IMR-90 (cell line): Measurements from ENCODE around the gene SLC12A4. TPM values are rescaled to one million over a fixed set of nuclear protein-coding genes. Genes with fewer than 3 reads are reported as not detected.

Experiments used
- ATAC-seq: fragments of 200-7000 bp; cut with Tn5 transposase; 2 replicates; pipeline ENCODE4 v1.9.1; 2020; ENCODE audit warnings: low read depth, mild to moderate bottlenecking, moderate library complexity
- BruUV-seq: library from RNA; stranded (reverse); fragments of 400-500 nt; replicated peaks from 2 replicates; lab custom pipeline; 2021; lab: Mats Ljungman, UMichigan
- CTCF ChIA-PET: fragments of 300-600 bp; formaldehyde crosslinking; extraction: SDS; loops from one replicate; lab custom pipeline; 2021; ENCODE audit warnings: antibody characterized with exemption; lab: Yijun Ruan, JAX
- POLR2A ChIA-PET: fragments of 300-600 bp; sonication (Branson Sonifier 250); formaldehyde crosslinking; loops from one replicate; lab custom pipeline; 2022; ENCODE audit warnings: antibody characterized with exemption; ENCODE audit not compliant: unreplicated experiment; lab: Charles Lee
- DNase-seq: peaks from one replicate; pipeline ENCODE4 v3.0.0; 2013
- H2AFZ ChIP-seq: replicated peaks from 2 replicates; pipeline ENCODE3; 2013; ENCODE audit warnings: low read length, mild to moderate bottlenecking; ENCODE audit not compliant: poor library complexity
- H2AK5ac ChIP-seq: 2 replicates; pipeline ENCODE4 v1.6.1; 2013; ENCODE audit warnings: low read depth, low read length, inconsistent platforms
- H2AK9ac ChIP-seq: replicated peaks from 2 replicates; pipeline ENCODE3; 2013; ENCODE audit warnings: mild to moderate bottlenecking, low read depth, low read length, moderate library complexity; ENCODE audit not compliant: poor library complexity
- H2BK120ac ChIP-seq: 2 replicates; pipeline ENCODE4 v1.6.1; 2013; ENCODE audit warnings: low read depth, low read length, inconsistent platforms
- H2BK15ac ChIP-seq: 3 replicates; pipeline ENCODE4 v1.6.1; 2013; ENCODE audit warnings: low read depth, low read length, inconsistent platforms
- H2BK20ac ChIP-seq: 2 replicates; pipeline ENCODE4 v1.6.1; 2013; ENCODE audit warnings: low read depth, mild to moderate bottlenecking, inconsistent platforms, low read length, moderate library complexity
- H2BK5ac ChIP-seq: 2 replicates; pipeline ENCODE4 v1.6.1; 2013; ENCODE audit warnings: mild to moderate bottlenecking, low read depth, low read length, inconsistent platforms; ENCODE audit not compliant: poor library complexity, severe bottlenecking
- H3K14ac ChIP-seq: replicated peaks from 2 replicates; pipeline ENCODE4 v1.6.1; 2013; ENCODE audit warnings: low read depth, low read length, inconsistent platforms
- H3K18ac ChIP-seq: 2 replicates; pipeline ENCODE4 v1.6.1; 2013; ENCODE audit warnings: low read depth, low read length, control low read depth
- H3K23ac ChIP-seq: 2 replicates; pipeline ENCODE4 v1.6.1; 2013; ENCODE audit warnings: low read depth, low read length, inconsistent platforms
- H3K27ac ChIP-seq: 2 replicates; pipeline ENCODE4 v1.5.1; 2013; ENCODE audit warnings: mild to moderate bottlenecking, control low read depth, low read length; ENCODE audit not compliant: insufficient read depth
- H3K27me3 ChIP-seq: 2 replicates; pipeline ENCODE4 v1.6.1; 2013; ENCODE audit warnings: low read length; ENCODE audit not compliant: control insufficient read depth, insufficient read depth
- H3K36me3 ChIP-seq: 2 replicates; pipeline ENCODE4 v1.6.1; 2013; ENCODE audit warnings: low read length, mixed read lengths; ENCODE audit not compliant: control insufficient read depth, insufficient read depth
- H3K4ac ChIP-seq: 2 replicates; pipeline ENCODE4 v1.6.1; 2013; ENCODE audit warnings: low read depth, low read length, inconsistent platforms
- H3K4me1 ChIP-seq: 2 replicates; pipeline ENCODE4 v1.6.1; 2013; ENCODE audit warnings: low read length, mixed read lengths; ENCODE audit not compliant: control insufficient read depth, insufficient read depth
- H3K4me2 ChIP-seq: 2 replicates; pipeline ENCODE4 v1.6.1; 2013; ENCODE audit warnings: low read depth, mild to moderate bottlenecking, control low read depth, low read length, moderate library complexity
- H3K4me3 ChIP-seq: 2 replicates; pipeline ENCODE4 v1.5.1; 2013; ENCODE audit warnings: low read depth, mild to moderate bottlenecking, control low read depth, low read length, moderate library complexity; ENCODE audit not compliant: insufficient read depth
- H3K56ac ChIP-seq: 2 replicates; pipeline ENCODE4 v1.6.1; 2013; ENCODE audit warnings: low read length, inconsistent platforms; ENCODE audit not compliant: insufficient read depth; ENCODE audit errors: extremely low read depth
- H3K79me1 ChIP-seq, 2 experiments: 2 replicates each; pipeline ENCODE4 v1.6.1; 2013; ENCODE audit warnings: low read length in 2 of 2, inconsistent platforms in 1 of 2, low read depth in 1 of 2
- H3K9ac ChIP-seq: 2 replicates; pipeline ENCODE4 v1.6.1; 2013; ENCODE audit warnings: low read depth, low read length, control low read depth
- H3K9me1 ChIP-seq: 2 replicates; pipeline ENCODE4 v1.6.1; 2013; ENCODE audit warnings: low read length, inconsistent platforms; ENCODE audit not compliant: insufficient read depth
- H3K9me3 ChIP-seq: 2 replicates; pipeline ENCODE4 v1.6.1; 2013; ENCODE audit warnings: low read length; ENCODE audit not compliant: control insufficient read depth, insufficient read depth
- H4K20me1 ChIP-seq: 2 replicates; pipeline ENCODE4 v1.6.1; 2013; ENCODE audit warnings: low read length, inconsistent platforms; ENCODE audit not compliant: insufficient read depth
- H4K5ac ChIP-seq: 2 replicates; pipeline ENCODE4 v1.6.1; 2013; ENCODE audit warnings: mild to moderate bottlenecking, low read depth, low read length, control low read depth
- H4K8ac ChIP-seq, 2 experiments: 2 replicates each; pipeline ENCODE4 v1.6.1; 2013; ENCODE audit warnings: low read depth in 2 of 2, low read length in 2 of 2, control low read depth in 1 of 2, inconsistent platforms in 1 of 2
- H4K91ac ChIP-seq: 2 replicates; pipeline ENCODE4 v1.6.1; 2013; ENCODE audit warnings: low read depth, low read length, inconsistent platforms; ENCODE audit not compliant: insufficient read depth
- BHLHE40 ChIP-seq: fragments of 150-350 bp; IDR thresholded peaks from 2 replicates; pipeline ENCODE4 v1.6.1; 2016; ENCODE audit warnings: mild to moderate bottlenecking, low read depth, low read length
- CEBPB ChIP-seq: IDR thresholded peaks from 2 replicates; pipeline ENCODE4 v1.6.1; 2012; ENCODE audit warnings: low read depth, low read length, improper control_type of control experiment
- CHD1 ChIP-seq: IDR thresholded peaks from 2 replicates; pipeline ENCODE4 v1.6.1; 2012; ENCODE audit warnings: low read depth, low read length, improper control_type of control experiment
- FOS ChIP-seq: fragments of 150-350 bp; IDR thresholded peaks from 2 replicates; pipeline ENCODE4 v1.6.1; 2016; ENCODE audit warnings: low read depth, low read length
- MAFK ChIP-seq: IDR thresholded peaks from 2 replicates; pipeline ENCODE4 v1.6.1; 2012; ENCODE audit warnings: low read depth, low read length, improper control_type of control experiment
- MAZ ChIP-seq: IDR thresholded peaks from 2 replicates; pipeline ENCODE4 v1.6.1; 2012; ENCODE audit warnings: low read depth, mild to moderate bottlenecking, low read length, improper control_type of control experiment, moderate library complexity, borderline replicate concordance
- MXI1 ChIP-seq: IDR thresholded peaks from 2 replicates; pipeline ENCODE4 v1.6.1; 2012; ENCODE audit warnings: low read depth, mild to moderate bottlenecking, low read length, moderate library complexity, borderline replicate concordance
- NFE2L2 ChIP-seq: fragments of 150-350 bp; IDR thresholded peaks from 2 replicates; pipeline ENCODE4 v1.6.1; 2016; ENCODE audit warnings: low read depth, mild to moderate bottlenecking, low read length
- POLR2A ChIP-seq: IDR thresholded peaks from 2 replicates; pipeline ENCODE4 v1.6.1; 2012; ENCODE audit warnings: mild to moderate bottlenecking, low read depth, low read length
- RAD21 ChIP-seq: IDR thresholded peaks from 2 replicates; pipeline ENCODE4 v1.6.1; 2012; ENCODE audit warnings: low read length, improper control_type of control experiment
- RCOR1 ChIP-seq: IDR thresholded peaks from 2 replicates; pipeline ENCODE4 v1.6.1; 2012; ENCODE audit warnings: mild to moderate bottlenecking, low read length, improper control_type of control experiment; ENCODE audit not compliant: insufficient replicate concordance
- RFX5 ChIP-seq: IDR thresholded peaks from 2 replicates; pipeline ENCODE4 v1.8.0; 2012; ENCODE audit warnings: low read depth, mild to moderate bottlenecking, low read length, moderate library complexity
- SMC3 ChIP-seq: fragments of 150-350 bp; IDR thresholded peaks from 2 replicates; pipeline ENCODE4 v1.6.1; 2016; ENCODE audit warnings: low read depth, mild to moderate bottlenecking, antibody characterized with exemption, low read length, moderate library complexity
- USF2 ChIP-seq: fragments of 150-350 bp; IDR thresholded peaks from 2 replicates; pipeline ENCODE4 v1.6.1; 2017; ENCODE audit warnings: mild to moderate bottlenecking, antibody characterized with exemption, low read length, low read depth
- WGBS, 2 experiments: methylation state at CpG; one replicate each; pipeline versions ENCODE4 v1.1.5 to v1.1.7; 2013; ENCODE audit warnings: missing lambda C conversion rate in 2 of 2; ENCODE audit not compliant: insufficient read length in 1 of 2; ENCODE audit errors: extremely low coverage in 2 of 2; 5-methylcytosine and 5-hydroxymethylcytosine counted together
- dilution Hi-C: fragments of 300-500 bp; cut with HindIII; formaldehyde crosslinking; loops from one replicate; pipeline ENCODE4 v1.14.3; 2018; ENCODE audit warnings: low sequenced_read_pairs; ENCODE audit not compliant: unreplicated experiment
- in situ Hi-C: fragments of 300-500 bp; cut with MboI; formaldehyde crosslinking; loops from 3 replicates; pipeline ENCODE4 v1.14.3; 2019; ENCODE audit warnings: low sequenced_read_pairs, inconsistent platforms, mixed read lengths
- intact Hi-C: fragments of 100-400 bp; cut with micrococcal nuclease; formaldehyde crosslinking; loops from 2 replicates; pipeline ENCODE4 v1.10.0; 2022
- polyA plus RNA-seq, 3 experiments: library from polyadenylated mRNA; depleted of rRNA; stranded (reverse); fragments of >200 nt; gene quantifications; 2 replicates each; pipeline ENCODE4 v1.2.3, GENCODE V29; 2012; ENCODE audit warnings: low replicate concordance in 1 of 3
- total RNA-seq: library from RNA; depleted of rRNA; stranded (reverse); fragments of >200 nt; gene quantifications from 2 replicates; pipeline ENCODE4 v1.2.3, GENCODE V29; 2012
- TF ChIP-seq, protein P1 (sequence below): conservative IDR thresholded peaks from 2 replicates; pipeline ENCODE4 v1.5.1; 2012; ENCODE audit warnings: mild to moderate bottlenecking, low read depth, low read length, improper control_type of control experiment
- TF ChIP-seq, protein P2 (sequence below): fragments of 150-350 bp; IDR thresholded peaks from 2 replicates; pipeline ENCODE4 v1.6.1; 2016; ENCODE audit warnings: low read depth, mild to moderate bottlenecking, low read length, moderate library complexity, borderline replicate concordance

Gene SLC12A4
- total and polyA plus RNA-seq, 2 of the 4 experiments (the other 2 are of a cell fraction): 36.6 to 132 TPM

- intact Hi-C loops: no loop called here
- Histone ChIP-seq H4K20me1 (no peaks in the 10 kb centered on the region), H2AK9ac (no peak overlapping the region), H3K27me3 (no peaks in the 10 kb centered on the region), H4K5ac (0 out of 2 replicates have a peak overlapping the region, but pooled peaks have one; percentile 13), H3K4me1 (peaks cover 5% of the 10 kb centered on the region), H2AFZ (peak overlapping the region; percentile 63), H3K27ac (no peak overlapping the region), H2AK5ac (no peak overlapping the region; the same call in 1 of the 2 replicates), H3K9ac (0 out of 2 replicates have a peak overlapping the region, but pooled peaks have one; percentile 19), H2BK20ac (peak overlapping the region; percentile 18; the same call in 1 of the 2 replicates), H2BK120ac (peak overlapping the region; percentile 6; the same call in 1 of the 2 replicates), H3K56ac (no peak overlapping the region), H3K23ac (peak overlapping the region; percentile 23), H4K8ac (peak overlapping the region; percentile 11 to 26; a peak in 2 of 4 replicates), H3K18ac (no peak overlapping the region), H3K4me3 (no peak overlapping the region), H2BK15ac (0 out of 3 replicates have a peak overlapping the region, but pooled peaks have one; percentile 14), H2BK5ac (no peak overlapping the region), H3K79me1 (no peaks in the 10 kb centered on the region), H3K9me1 (peaks cover 14% of the 10 kb centered on the region), H3K4ac (peak overlapping the region; percentile 46; the same call in 1 of the 2 replicates), H4K91ac (peak overlapping the region; percentile 8; the same call in 1 of the 2 replicates), H3K4me2 (no peak overlapping the region), H3K9me3 (no peaks in the 10 kb centered on the region), H3K36me3 (no peaks in the 10 kb centered on the region), H3K14ac (peak overlapping the region; percentile 52; the same call in 1 of the 2 replicates)
- ATAC-seq: no peak
- DNase-seq: no peak
- dilution Hi-C loops: no loop called here
- ChIA-PET CTCF (no interaction called here), POLR2A (no interaction called here)
- TF ChIP-seq BHLHE40 (no peak), RCOR1 (no peak), USF2 (no peak), CHD1 (no peak), POLR2A (no peak), SMC3 (no peak), NFE2L2 (no peak), MAZ (no peak), FOS (no peak), RAD21 (no peak), MAFK (no peak), RFX5 (no peak), CEBPB (no peak), MXI1 (no peak)
- TF ChIP-seq, protein P1, sequence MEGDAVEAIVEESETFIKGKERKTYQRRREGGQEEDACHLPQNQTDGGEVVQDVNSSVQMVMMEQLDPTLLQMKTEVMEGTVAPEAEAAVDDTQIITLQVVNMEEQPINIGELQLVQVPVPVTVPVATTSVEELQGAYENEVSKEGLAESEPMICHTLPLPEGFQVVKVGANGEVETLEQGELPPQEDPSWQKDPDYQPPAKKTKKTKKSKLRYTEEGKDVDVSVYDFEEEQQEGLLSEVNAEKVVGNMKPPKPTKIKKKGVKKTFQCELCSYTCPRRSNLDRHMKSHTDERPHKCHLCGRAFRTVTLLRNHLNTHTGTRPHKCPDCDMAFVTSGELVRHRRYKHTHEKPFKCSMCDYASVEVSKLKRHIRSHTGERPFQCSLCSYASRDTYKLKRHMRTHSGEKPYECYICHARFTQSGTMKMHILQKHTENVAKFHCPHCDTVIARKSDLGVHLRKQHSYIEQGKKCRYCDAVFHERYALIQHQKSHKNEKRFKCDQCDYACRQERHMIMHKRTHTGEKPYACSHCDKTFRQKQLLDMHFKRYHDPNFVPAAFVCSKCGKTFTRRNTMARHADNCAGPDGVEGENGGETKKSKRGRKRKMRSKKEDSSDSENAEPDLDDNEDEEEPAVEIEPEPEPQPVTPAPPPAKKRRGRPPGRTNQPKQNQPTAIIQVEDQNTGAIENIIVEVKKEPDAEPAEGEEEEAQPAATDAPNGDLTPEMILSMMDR: no peak
- TF ChIP-seq, protein P2, sequence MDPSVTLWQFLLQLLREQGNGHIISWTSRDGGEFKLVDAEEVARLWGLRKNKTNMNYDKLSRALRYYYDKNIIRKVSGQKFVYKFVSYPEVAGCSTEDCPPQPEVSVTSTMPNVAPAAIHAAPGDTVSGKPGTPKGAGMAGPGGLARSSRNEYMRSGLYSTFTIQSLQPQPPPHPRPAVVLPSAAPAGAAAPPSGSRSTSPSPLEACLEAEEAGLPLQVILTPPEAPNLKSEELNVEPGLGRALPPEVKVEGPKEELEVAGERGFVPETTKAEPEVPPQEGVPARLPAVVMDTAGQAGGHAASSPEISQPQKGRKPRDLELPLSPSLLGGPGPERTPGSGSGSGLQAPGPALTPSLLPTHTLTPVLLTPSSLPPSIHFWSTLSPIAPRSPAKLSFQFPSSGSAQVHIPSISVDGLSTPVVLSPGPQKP: no peak
- no CpG with 5 or more reads among the region's 2 CpGs for WGBS, 2 experiments
- in situ Hi-C loops: no loop called here
- no TSS peak for BruUV-seq
Observed at GRCh38 chr16:67999985-68000384, 31.5 kb upstream of the SLC12A4 start.
